A549 (cell line): ENCODE measurements around the gene TGFBR3. TPM values are rescaled to one million over a fixed set of nuclear protein-coding genes. Genes with fewer than 3 reads are reported as not detected.

Experiments used
- ATAC-seq, 2 experiments: fragments of 200-7000 bp in 1 of 2; fragments of >200 bp in 1 of 2; cut with Nextera tagmentation in 1 of 2; cut with Tn5 transposase in 1 of 2; 3 replicates each; pipeline versions ENCODE4 v1.8.0 to v1.9.1; 2018 to 2020; ENCODE audit warnings: mild to moderate bottlenecking in 1 of 2, moderate library complexity in 1 of 2
- CTCF ChIA-PET: fragments of 300-600 bp; sonication (Branson Sonifier 250); formaldehyde crosslinking; extraction: SDS; loops from one replicate; lab custom pipeline; 2021; ENCODE audit warnings: antibody characterized with exemption, inconsistent platforms; lab: Yijun Ruan, JAX
- POLR2A ChIA-PET: fragments of 350-600 bp; formaldehyde crosslinking; extraction: SDS; loops from one replicate; lab custom pipeline; 2021; ENCODE audit warnings: antibody characterized with exemption, inconsistent platforms; lab: Yijun Ruan, JAX
- DNase-seq, 2 experiments: peaks; one replicate each; pipeline versions ENCODE4 v3.0.0 to v3.0.0-alpha.2; 2011 to 2016; ENCODE audit warnings: low read depth in 1 of 2, low spot score in 1 of 2
- FAIRE-seq: peaks from 2 replicates; lab custom pipeline; 2011; peaks lifted over from hg19 to GRCh38; lab: Jason Lieb, UNC
- H3K27ac ChIP-seq, 2 experiments: fragments of >200 bp; sonication (Bioruptor Twin); formaldehyde crosslinking; 3 replicates each; pipeline ENCODE4 v1.5.1; 2016 to 2017
- H3K4me1 ChIP-seq: fragments of >200 bp; sonication (Bioruptor Twin); formaldehyde crosslinking; 3 replicates; pipeline ENCODE4 v1.6.1; 2016
- H3K4me2 ChIP-seq: fragments of >200 bp; sonication (Bioruptor Twin); formaldehyde crosslinking; 3 replicates; pipeline ENCODE4 v1.6.1; 2016
- H3K4me3 ChIP-seq: fragments of >200 bp; sonication (Bioruptor Twin); formaldehyde crosslinking; 3 replicates; pipeline ENCODE4 v1.5.1; 2016
- H3K9me3 ChIP-seq: fragments of >200 bp; sonication (Bioruptor Twin); formaldehyde crosslinking; 3 replicates; pipeline ENCODE4 v1.6.1; 2016
- ATOH8 ChIP-seq: fragments of 250-450 bp; sonication (Bioruptor Pico); IDR thresholded peaks from 2 replicates; pipeline ENCODE4 v1.5.0; 2020; ENCODE audit warnings: low read depth, mild to moderate bottlenecking, moderate library complexity
- BHLHE40 ChIP-seq: IDR thresholded peaks from 2 replicates; pipeline ENCODE4 v1.6.1; 2012; ENCODE audit warnings: low read depth, low read length, inconsistent platforms
- CHD2 ChIP-seq: fragments of 150-350 bp; IDR thresholded peaks from 2 replicates; pipeline ENCODE4 v1.6.1; 2014; ENCODE audit warnings: low read length; ENCODE audit not compliant: partially characterized antibody
- CHD4 ChIP-seq: fragments of 200-600 bp; sonication (generic); IDR thresholded peaks from 2 replicates; pipeline ENCODE4 v1.6.1; 2016; ENCODE audit warnings: antibody characterized with exemption, mild to moderate bottlenecking, borderline replicate concordance
- E2F6 ChIP-seq: IDR thresholded peaks from 2 replicates; pipeline ENCODE4 v1.6.1; 2012; ENCODE audit warnings: low read depth, borderline replicate concordance
- EP300 ChIP-seq, 2 experiments: fragments of >200 bp; sonication (Bioruptor Twin); formaldehyde crosslinking; IDR thresholded peaks; 2 replicates in 1 of 2; 3 replicates in 1 of 2; pipeline ENCODE4 v1.6.1; 2016 to 2017
- GATA3 ChIP-seq: IDR thresholded peaks from 2 replicates; pipeline ENCODE4 v1.6.1; 2012; ENCODE audit warnings: borderline replicate concordance
- HES2 ChIP-seq: fragments of >200 bp; sonication (Bioruptor Twin); formaldehyde crosslinking; IDR thresholded peaks from 2 replicates; pipeline ENCODE4 v1.6.1; 2016
- HOXB13 ChIP-seq: fragments of 250-450 bp; sonication (Bioruptor Pico); IDR thresholded peaks from 2 replicates; pipeline ENCODE4 v1.5.0; 2020; ENCODE audit warnings: low read depth, mild to moderate bottlenecking, moderate library complexity
- JUN ChIP-seq, 2 experiments: fragments of >200 bp; sonication (Bioruptor Twin); formaldehyde crosslinking; IDR thresholded peaks; 2 replicates in 1 of 2; 3 replicates in 1 of 2; pipeline ENCODE4 v1.6.1; 2016 to 2017
- MAX ChIP-seq: IDR thresholded peaks from 2 replicates; pipeline ENCODE4 v1.6.1; 2012
- MAZ ChIP-seq: fragments of 150-350 bp; IDR thresholded peaks from 2 replicates; pipeline ENCODE4 v1.6.1; 2014; ENCODE audit warnings: antibody characterized with exemption, low read depth, low read length, borderline replicate concordance
- PBX3 ChIP-seq: IDR thresholded peaks from 2 replicates; pipeline ENCODE4 v1.6.1; 2012
- PHF8 ChIP-seq: fragments of 200-600 bp; sonication (generic); IDR thresholded peaks from 2 replicates; pipeline ENCODE4 v1.6.1; 2016; ENCODE audit warnings: low read depth, mild to moderate bottlenecking, antibody characterized with exemption, moderate library complexity, borderline replicate concordance
- POLR2A ChIP-seq: IDR thresholded peaks from 2 replicates; pipeline ENCODE4 v1.6.1; 2012; ENCODE audit warnings: mild to moderate bottlenecking, low read length
- POLR2AphosphoS2 ChIP-seq: conservative IDR thresholded peaks from 2 replicates; pipeline ENCODE4 v1.6.1; 2012; ENCODE audit warnings: low read length, improper control_type of control experiment, inconsistent platforms
- RAD21 ChIP-seq, 2 experiments: fragments of >200 bp in 1 of 2; sonication (Bioruptor Twin) in 1 of 2; formaldehyde crosslinking in 1 of 2; IDR thresholded peaks in 1 of 2; conservative IDR thresholded peaks in 1 of 2; 2 replicates in 1 of 2; 3 replicates in 1 of 2; pipeline ENCODE4 v1.6.1; 2012 to 2018; ENCODE audit warnings: inconsistent platforms in 1 of 2
- REST ChIP-seq: fragments of 200-600 bp; sonication (generic); IDR thresholded peaks from 2 replicates; pipeline ENCODE4 v1.6.1; 2016; ENCODE audit warnings: antibody characterized with exemption, mild to moderate bottlenecking, moderate library complexity
- SMC3 ChIP-seq: fragments of >200 bp; sonication (Bioruptor Twin); formaldehyde crosslinking; IDR thresholded peaks from 3 replicates; pipeline ENCODE4 v1.6.1; 2018; ENCODE audit warnings: inconsistent platforms
- TFCP2L1 ChIP-seq: fragments of 250-450 bp; sonication (Bioruptor Pico); IDR thresholded peaks from 2 replicates; pipeline ENCODE4 v1.5.0; 2021; ENCODE audit warnings: mild to moderate bottlenecking
- ZC3H11A ChIP-seq: fragments of 450-650 bp; IDR thresholded peaks from 2 replicates; pipeline ENCODE4 v1.6.1; 2014; ENCODE audit warnings: antibody characterized with exemption, mild to moderate bottlenecking
- ZSCAN20 ChIP-seq: fragments of 250-450 bp; sonication (Bioruptor Pico); IDR thresholded peaks from 2 replicates; pipeline ENCODE4 v1.8.0; 2022; ENCODE audit warnings: mild to moderate bottlenecking, moderate library complexity
- WGBS: methylation state at CpG from one replicate; pipeline ENCODE4 v1.1.6; 2017; ENCODE audit errors: missing lambda C conversion rate; 5-methylcytosine and 5-hydroxymethylcytosine counted together
- polyA minus RNA-seq: library from RNA; depleted of rRNA, polyadenylated mRNA; stranded (reverse); fragments of >200 nt; gene quantifications from 2 replicates; pipeline ENCODE4 v1.2.3, GENCODE V29; 2011; rRNA and poly(A)+ RNA removed
- polyA plus RNA-seq, 4 experiments: library from polyadenylated mRNA; depleted of rRNA in 3 of 4; stranded (reverse); fragments of >200 nt; fragmentation: RNase III in 1 of 4; extraction: RNeasy Plus Mini Kit Qiagen cat#74134 plus additional on column Dnase treatment in 1 of 4; gene quantifications; 2 replicates in 3 of 4; 3 replicates in 1 of 4; pipeline ENCODE4 v1.2.3, GENCODE V29; 2011 to 2017

The TGFBR3 gene
- polyA plus RNA-seq (2011; rRNA removed), result 8.9 and 12.1 TPM in 2 replicates
- polyA plus RNA-seq (2012; cell fraction: cytosol; rRNA removed), result 2.2 and 2.6 TPM in 2 replicates
- 3.6 and 3.9 TPM in 2 replicates for polyA plus RNA-seq (2012; cell fraction: nucleus; rRNA removed)
- 5.0 to 5.8 TPM (median 5.5 TPM) in 3 replicates for polyA plus RNA-seq (2017; fragmentation: RNase III; extraction: RNeasy Plus Mini Kit Qiagen cat#74134 plus additional on column Dnase treatment)
- polyA minus RNA-seq, result 19.1 and 19.3 TPM in 2 replicates

- WGBS, result 0% methylated on average over 7 of the region's 92 CpGs
- Histone ChIP-seq H3K27ac (peak within 1 kb of the TSS; percentile 77 to 92), H3K4me1 (peaks cover 39% of the 10 kb centered on the region), H3K9me3 (no peaks in the 10 kb centered on the region), H3K4me3 (peak within 1 kb of the TSS; percentile 84), H3K4me2 (peak within 1 kb of the TSS; percentile 73)
- ChIA-PET POLR2A (interaction anchor here (1.9 kb wide), 1 partner anchor 40 kb away, joined by 10 read pairs; no protein-coding TSS in a partner anchor), CTCF (interaction anchor here (0.5 to 3.3 kb wide), 21 partner anchors 9 to 374 kb away, joined by 3 to 13 read pairs (median 3); no protein-coding TSS in a partner anchor)
- peak; percentile 86 to 87 for ATAC-seq
- FAIRE-seq, result no peak
- DNase-seq, result peak; percentile 76 to 87
- TF ChIP-seq PHF8 (0 out of 2 replicates have a peak, but pooled peaks have one; percentile 11), CHD2 (peak; percentile 32), TFCP2L1 (CRISPR knock-in tag) (no peak), POLR2A (peak; percentile 46; the same call in 1 of the 2 replicates), HOXB13 (CRISPR knock-in tag) (no peak), EP300 (IDR thresholded peaks at IDR 0.05) (peak in 1 of 2 experiments; percentile 22; a peak in 1 of 5 replicates), JUN (IDR thresholded peaks at IDR 0.05) (peak in 1 of 2 experiments; percentile 79; a peak in 3 of 5 replicates), ZC3H11A (no peak), SMC3 (peak; percentile 29; the same call in 2 of the 3 replicates), PBX3 (peak; percentile 41; the same call in 1 of the 2 replicates), MAX (peak; percentile 70), E2F6 (peak; percentile 18; the same call in 1 of the 2 replicates), ZSCAN20 (CRISPR knock-in tag) (no peak), MAZ (no peak), GATA3 (0 out of 2 replicates have a peak, but pooled peaks have one; percentile 38), CHD4 (no peak), RAD21 (conservative IDR thresholded peaks at IDR 0.05 in 1 of 2, IDR thresholded peaks at IDR 0.05 in 1 of 2) (peak; percentile 5 to 45; a peak in 2 of 5 replicates), REST (peak; percentile 40; the same call in 1 of the 2 replicates)
Observed at GRCh38 chr1:91885716-91886506, at the start of gene TGFBR3. Gene TGFBR3 (minus strand): TSS chr1:91886151. CDS start chr1:91861531, 24,620 bp downstream.

GRCh38 chr1:91929250-91929649 is 43.3 kb upstream of the TGFBR3 start:
- no peak for TF ChIP-seq EP300 (IDR thresholded peaks at IDR 0.05)
- TF ChIP-seq SMC3, result no peak
- no peak for TF ChIP-seq ATOH8 (CRISPR knock-in tag)
- TF ChIP-seq ZC3H11A, result no peak
- no peak for TF ChIP-seq JUN (IDR thresholded peaks at IDR 0.05)
- no peak for TF ChIP-seq BHLHE40
- no peak for TF ChIP-seq HES2
- TF ChIP-seq POLR2AphosphoS2, result no peak
- no peak for TF ChIP-seq CHD4
- H3K4me1 ChIP-seq, result peaks cover 6% of the 10 kb centered on the region; the same call in 2 of the 3 replicates
- no peak overlapping the region for H3K4me3 ChIP-seq
- no peak overlapping the region for H3K27ac ChIP-seq
- WGBS, result 59% methylated on average over 2 of the region's 2 CpGs
- POLR2A ChIA-PET, result no interaction called here
- H3K9me3 ChIP-seq, result no peaks in the 10 kb centered on the region
- H3K4me2 ChIP-seq, result no peak overlapping the region
- CTCF ChIA-PET, result interaction anchor here (0.6 to 2.2 kb wide), 7 partner anchors 46 to 416 kb away, joined by 3 to 6 read pairs (median 3); no protein-coding TSS in a partner anchor
- no peak for ATAC-seq
- FAIRE-seq, result no peak
- no peak for DNase-seq
